ENCODE measurements around the gene FOXB1.

The FOXB1 gene

DNA sequence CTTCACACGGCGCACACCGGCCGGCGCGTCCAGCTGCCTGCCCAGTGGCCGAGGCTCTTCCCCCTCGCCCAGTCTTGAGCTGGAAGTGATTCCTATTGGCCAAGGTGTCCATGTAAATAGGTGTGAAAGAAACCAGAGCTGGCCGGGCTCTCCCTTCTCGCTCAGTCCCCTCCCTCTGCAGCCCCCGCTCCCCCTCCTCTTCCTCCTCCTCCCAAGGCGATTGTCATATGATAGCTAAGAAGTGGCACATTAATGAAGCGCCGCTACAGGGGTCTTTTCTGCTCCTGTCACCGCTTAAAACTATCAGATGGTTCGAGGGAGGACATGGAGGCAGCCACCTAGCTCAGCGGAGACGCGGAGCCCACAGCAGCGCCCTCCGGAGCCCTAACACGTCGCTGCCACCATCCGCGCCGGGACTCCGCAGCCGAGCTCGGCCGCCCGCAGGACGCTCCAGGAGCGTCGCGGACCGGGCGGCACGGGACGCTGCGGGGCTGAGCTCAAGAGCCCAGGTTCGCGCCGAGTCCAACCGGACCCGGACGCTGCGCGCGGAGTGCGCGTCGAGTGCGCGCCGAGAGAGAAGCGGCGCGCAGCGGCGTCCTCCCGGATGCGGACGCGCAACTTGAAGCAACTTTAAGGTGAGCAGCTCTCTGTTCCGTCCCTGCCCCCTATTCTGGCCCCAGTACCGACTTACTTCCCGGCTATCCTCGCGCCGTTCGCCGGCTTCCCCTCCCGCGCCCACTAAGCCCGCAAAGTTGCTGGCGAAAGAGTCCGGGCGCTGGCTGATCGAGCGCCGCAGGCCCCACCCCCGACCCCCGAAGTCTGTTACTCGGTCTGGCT is at the start of gene FOXB1:
FOXB1 (plus strand) TSS at position 303 of the 837 bp plus-strand sequence. CDS start 653 bp downstream, outside the sequence.
- no peak for FAIRE-seq

- no peak for FAIRE-seq
These were observed 45.8 kb upstream of the FOXB1 start for GRCh38 chr15:59958288-59958687.

DNA sequence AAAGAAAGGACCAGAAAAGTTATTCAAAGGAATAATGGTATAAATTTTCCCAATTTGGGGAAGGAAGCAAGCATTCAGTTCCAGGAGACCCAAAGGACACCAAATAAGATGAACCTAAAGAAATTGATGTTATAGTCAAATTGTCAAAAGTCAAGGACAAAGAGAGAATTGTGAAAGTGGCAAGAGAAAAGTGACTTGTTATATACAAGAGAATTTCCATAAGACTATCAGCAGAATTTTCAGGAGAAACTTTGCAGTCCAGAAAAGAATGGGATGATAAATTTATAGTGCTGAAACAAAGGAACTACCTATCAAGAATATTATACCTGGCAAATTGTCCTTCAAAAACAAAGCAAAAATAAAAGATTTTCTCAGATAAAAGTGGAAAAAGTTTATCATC is 43.8 kb upstream of the FOXB1 start:
- FAIRE-seq: no peak

DNA sequence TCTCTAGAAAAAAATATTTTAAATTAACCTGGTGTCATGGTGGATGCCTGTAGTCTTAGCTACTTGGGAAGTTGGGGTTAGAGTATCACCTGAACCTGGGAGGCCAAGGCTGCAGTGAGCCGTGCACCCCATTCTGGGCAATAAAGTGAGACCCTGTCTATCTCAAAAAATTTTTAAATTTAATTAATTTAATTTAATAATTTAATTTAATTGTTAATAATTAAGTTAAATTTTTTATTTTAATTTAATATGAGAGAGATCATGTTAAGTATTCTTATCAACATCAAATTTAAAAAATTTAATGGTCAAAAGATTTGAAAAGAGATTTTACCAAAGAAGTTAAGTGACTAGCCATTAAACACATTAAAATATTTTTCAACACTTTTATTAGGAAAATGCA is 40.8 kb upstream of the FOXB1 start:
- peak; percentile 17 for FAIRE-seq

GRCh38 chr15:59963925-59964324 is 40.2 kb upstream of the FOXB1 start:
- FAIRE-seq: no peak

GRCh38 chr15:59965741-59966140 is 38.4 kb upstream of the FOXB1 start:
- FAIRE-seq: no peak

GRCh38 chr15:59966262-59966661 is 37.8 kb upstream of the FOXB1 start:
- FAIRE-seq: no peak

GRCh38 chr15:59968314-59968713 is 35.8 kb upstream of the FOXB1 start:
- no peak for FAIRE-seq

DNA sequence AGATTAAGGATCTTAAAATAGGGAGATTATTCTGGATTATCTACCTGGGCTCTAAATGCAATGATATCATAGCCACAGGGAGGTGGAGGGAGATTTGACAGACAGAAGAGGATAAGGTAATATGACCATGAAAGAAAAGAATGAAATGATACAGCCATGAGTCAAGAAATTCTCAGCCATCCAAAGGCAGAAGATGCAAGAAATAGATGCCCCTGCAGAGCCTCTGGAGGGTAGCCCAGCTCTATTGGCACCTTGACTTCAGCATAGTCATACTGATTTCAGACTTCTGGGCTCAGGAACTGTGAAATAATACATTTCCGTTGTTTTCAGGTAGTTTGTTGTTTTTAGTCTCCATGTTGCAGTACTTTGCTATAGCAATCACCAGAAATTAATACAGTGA is 31.9 kb upstream of the FOXB1 start:
- FAIRE-seq: no peak

GRCh38 chr15:59976480-59977271 is 27.4 kb upstream of the FOXB1 start:
- FAIRE-seq: no peak

GRCh38 chr15:59991834-59992233 is 12.3 kb upstream of the FOXB1 start:
- no peak for FAIRE-seq

DNA sequence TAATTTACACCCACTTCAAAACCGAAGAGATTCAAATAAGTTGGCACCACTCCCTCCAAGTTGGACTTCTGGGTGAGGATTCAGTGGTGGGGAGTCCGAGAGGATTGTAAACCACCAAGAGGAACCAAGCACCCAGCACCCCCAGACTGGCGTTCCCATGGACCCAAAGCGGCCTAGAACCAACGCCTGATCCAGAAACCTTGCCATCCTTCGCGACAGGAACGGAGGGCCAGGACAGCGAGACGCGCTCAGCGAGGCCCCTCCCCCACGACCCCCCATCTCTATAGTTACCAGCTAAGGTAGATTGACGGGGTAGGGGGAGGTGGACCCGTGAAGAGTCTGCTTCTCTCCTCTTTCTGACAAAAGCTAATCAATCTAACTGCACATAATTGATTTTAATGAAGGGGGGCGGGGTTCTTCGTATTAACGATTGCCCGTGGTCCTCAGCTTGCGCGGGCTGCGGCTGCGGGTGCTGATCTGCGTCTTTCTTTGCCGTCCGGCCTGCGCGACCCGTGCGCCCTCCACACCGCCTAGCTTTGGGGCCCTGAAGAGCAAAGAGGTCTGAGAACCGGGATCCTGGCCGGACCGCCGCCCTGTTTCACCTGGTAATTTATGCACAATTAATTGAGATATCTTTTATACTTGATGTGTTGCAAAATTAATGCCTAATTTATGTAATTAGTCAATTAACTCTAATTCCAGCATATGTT is 10.9 kb upstream of the FOXB1 start:
- no peak for FAIRE-seq

DNA sequence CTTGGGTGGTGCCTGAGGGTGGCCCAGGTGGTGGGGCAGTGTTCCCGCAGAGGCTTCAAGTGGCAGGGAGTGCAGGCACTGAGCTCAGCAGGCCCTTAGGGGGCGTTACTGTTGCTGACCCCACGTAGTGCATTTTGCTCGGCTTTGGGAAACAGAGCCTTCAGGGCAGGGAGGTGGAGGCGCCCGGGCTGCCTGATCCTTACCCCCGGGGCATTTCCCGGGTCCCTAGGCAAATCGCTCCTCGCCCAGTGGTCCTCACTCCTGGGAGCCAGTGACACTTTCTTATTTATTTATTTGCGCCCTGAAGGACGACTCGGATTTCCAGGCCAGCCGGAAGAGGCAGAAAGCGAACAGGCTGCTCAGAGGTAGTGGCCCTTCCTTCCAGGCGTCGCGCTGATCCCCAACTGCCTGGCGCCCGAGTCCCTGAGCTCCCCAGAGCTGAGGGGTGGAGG is 10.1 kb upstream of the FOXB1 start:
- no peak for FAIRE-seq

GRCh38 chr15:59994526-59994887 is 9.6 kb upstream of the FOXB1 start:
- no peak for FAIRE-seq

GRCh38 chr15:59994888-59995557 is 9.1 kb upstream of the FOXB1 start:
- no peak for FAIRE-seq

DNA sequence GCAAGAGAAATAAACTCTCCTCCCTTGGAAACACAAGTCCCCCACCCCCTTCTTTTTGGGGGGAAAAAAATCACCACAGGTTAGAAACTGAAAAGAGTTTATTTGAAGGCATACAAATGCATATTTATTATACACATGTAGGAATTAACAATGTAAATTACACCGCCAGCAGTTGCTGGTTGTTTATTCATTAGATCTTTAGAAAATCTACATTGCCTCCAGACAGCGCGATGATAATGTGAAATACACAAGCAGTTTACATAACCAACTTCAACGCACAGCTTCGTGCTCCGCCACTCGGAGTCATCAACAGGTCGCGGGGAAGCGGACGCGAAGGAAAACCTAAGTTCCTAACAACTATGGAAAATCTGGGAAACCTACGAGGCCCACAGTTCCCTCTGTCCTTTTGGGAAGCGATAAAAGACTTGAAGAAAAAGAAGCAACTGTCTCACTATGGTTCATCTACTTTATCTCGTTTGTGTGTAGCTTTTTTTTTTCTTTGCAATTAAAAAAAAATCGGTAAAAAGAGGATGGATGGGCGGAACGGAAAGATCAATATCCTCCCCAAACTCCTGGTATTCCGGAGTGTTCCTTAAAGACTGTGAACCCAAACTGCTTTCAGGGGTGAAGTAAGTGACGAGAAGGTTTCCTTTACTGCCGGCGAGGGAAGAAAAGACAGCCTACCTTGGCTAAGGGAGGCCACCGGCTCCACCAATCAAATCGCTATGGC is 8.4 kb upstream of the FOXB1 start:
- FAIRE-seq: no peak

GRCh38 chr15:59996298-59997041 is 7.6 kb upstream of the FOXB1 start:
- no peak for FAIRE-seq

DNA sequence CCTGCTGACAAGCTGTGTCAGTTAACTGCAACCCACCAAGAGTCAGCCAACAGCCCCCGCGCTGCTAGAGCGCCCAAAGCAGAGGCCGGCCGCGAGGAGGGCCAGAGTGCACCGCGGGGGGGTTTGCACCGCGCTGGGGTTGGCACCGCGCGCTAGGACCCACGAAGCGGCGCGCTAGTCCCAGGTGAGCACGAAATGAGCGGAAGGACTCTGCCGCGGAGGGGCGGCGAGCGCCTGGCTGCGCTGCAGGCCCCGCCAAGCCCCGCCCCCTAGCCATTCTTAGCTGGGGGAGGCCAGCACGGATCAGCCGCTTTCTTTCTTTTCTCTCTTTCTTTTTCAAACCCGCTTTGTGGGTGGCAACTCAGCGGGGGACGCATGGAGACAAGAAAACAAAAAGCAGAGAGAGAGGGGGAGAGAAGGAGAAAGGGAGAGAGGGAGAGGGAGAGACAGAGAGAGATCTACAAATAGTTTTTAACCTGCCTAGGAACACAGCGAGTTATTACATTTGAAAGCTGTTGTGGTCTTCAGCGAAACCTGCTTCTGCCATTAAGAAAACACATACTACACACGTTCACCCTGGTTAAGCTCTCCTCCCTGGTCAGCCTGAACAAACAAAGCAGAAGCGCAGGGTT is 6.9 kb upstream of the FOXB1 start:
- no peak for FAIRE-seq

DNA sequence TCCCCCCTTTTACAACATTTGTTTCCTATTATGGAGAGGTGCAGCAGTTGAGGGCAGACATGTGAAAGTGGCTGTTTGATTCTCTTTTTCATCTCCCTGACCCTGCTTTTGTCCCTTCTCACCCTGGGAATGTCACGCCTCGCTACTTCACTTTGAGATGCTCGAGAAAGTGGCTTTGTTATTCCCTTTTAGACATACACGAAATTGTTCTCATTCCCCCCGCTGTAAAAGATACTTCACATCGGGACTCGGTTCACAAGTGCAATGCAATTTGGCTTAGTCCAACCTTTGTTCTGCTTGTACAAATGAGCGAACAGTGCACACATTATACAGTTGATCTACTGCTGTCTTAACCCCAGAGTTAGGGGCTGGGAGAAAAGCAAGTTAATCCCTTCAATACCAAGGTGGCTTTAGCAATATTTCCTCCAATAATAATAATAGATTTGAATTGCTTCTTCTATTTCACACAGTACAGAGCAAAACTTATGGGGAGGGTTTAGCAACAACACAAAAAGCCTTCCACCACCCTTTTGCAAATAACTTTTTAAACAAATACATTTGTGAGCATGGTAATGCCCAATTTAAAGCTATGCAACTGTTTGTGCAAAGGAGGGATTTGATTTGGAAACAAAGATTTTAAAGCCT is 5.7 kb upstream of the FOXB1 start:
- FAIRE-seq: no peak

GRCh38 chr15:59998950-59999611 is 5.0 kb upstream of the FOXB1 start:
- no peak for FAIRE-seq
